ENCODE data around the gene IRS1. TPM values are rescaled to one million over a fixed set of nuclear protein-coding genes. Genes with fewer than 3 reads are reported as not detected.

IRS1 gene
- total RNA-seq, 1 experiment from 2014 or later, result 15.0 TPM

GRCh38 chr2:226738821-226739544 is 60.6 kb downstream of the IRS1 start:
- Histone ChIP-seq H2AFZ (ENCODE audit: low read length) (no peak overlapping the region), H3K4me1 (ENCODE audit: insufficient read depth, low read length) (peaks cover 8% of the 10 kb centered on the region), H3K9me3 (ENCODE audit: control insufficient read depth, low read depth, low read length) (no peaks in the 10 kb centered on the region), H3K56ac (ENCODE audit: insufficient read length, low read depth, low read length) (no peak overlapping the region), H4K20me1 (ENCODE audit: control insufficient read depth, insufficient read depth, insufficient read length) (no peaks in the 10 kb centered on the region), H4K8ac (replicated peaks; ENCODE audit: insufficient read length, low read depth, low read length) (no peak overlapping the region), H3T11ph (ENCODE audit: low read length) (no peak overlapping the region), H3K27ac (ENCODE audit: insufficient read length, low read depth, low read length) (peak overlapping the region; percentile 43), H3K27me3 (ENCODE audit: insufficient read depth, low read length) (no peaks in the 10 kb centered on the region), H3K23ac (ENCODE audit: insufficient read length, low read depth, low read length) (no peak overlapping the region), H2BK15ac (ENCODE audit: low read depth, low read length) (no peak overlapping the region), H2BK20ac (ENCODE audit: low read depth, low read length, poor library complexity, severe bottlenecking) (no peak overlapping the region), H3K79me2 (ENCODE audit: insufficient read depth, low read length) (no peaks in the 10 kb centered on the region), H2BK120ac (ENCODE audit: low read depth, low read length, poor library complexity, severe bottlenecking) (no peak overlapping the region), H2BK5ac (ENCODE audit: insufficient read length, low read length) (no peak overlapping the region), H4K5ac (ENCODE audit: insufficient read length, low read depth, low read length) (no peak overlapping the region), H3K79me1 (ENCODE audit: insufficient read depth, low read depth, low read length, poor library complexity, severe bottlenecking) (peaks cover 5% of the 10 kb centered on the region), H2BK12ac (ENCODE audit: insufficient read length, low read depth, low read length) (no peak overlapping the region), H3K23me2 (ENCODE audit: insufficient read length, low read depth, low read length, poor library complexity, severe bottlenecking) (no peaks in the 10 kb centered on the region), H2AK5ac (ENCODE audit: insufficient read length, low read length) (no peak overlapping the region), H3K4me2 (ENCODE audit: insufficient read depth, insufficient read length, low read length) (no peak overlapping the region), H3K9ac (ENCODE audit: extremely low read depth, insufficient read length, low read length) (no peak overlapping the region), H3K18ac (ENCODE audit: insufficient read length, low read depth, low read length) (no peak overlapping the region), H3K4ac (ENCODE audit: low read depth, low read length) (no peak overlapping the region), H4K91ac (ENCODE audit: insufficient read length, low read depth, low read length) (no peak overlapping the region), H3K14ac (ENCODE audit: insufficient read depth, low read length) (no peak overlapping the region)
- H3K4me1 Mint-ChIP-seq, result peaks cover 16 to 23% of the 10 kb centered on the region in 2 experiments
- no peaks in the 10 kb centered on the region for H3K27me3 Mint-ChIP-seq (ENCODE audit: low read depth)
- peaks cover 0 to 9% (median 5%) of the 10 kb centered on the region in 3 experiments; a peak in 6 of 7 replicates for H3K36me3 Mint-ChIP-seq (ENCODE audit: insufficient read depth in 1 of 3, low read depth in 3 of 3)
- H3K27ac Mint-ChIP-seq, result no peak overlapping the region
- no peak for TF ChIP-seq CTCF (conservative IDR thresholded peaks at IDR 0.05)
- no peak overlapping the region for H3K4me3 Mint-ChIP-seq
- whole genome bisulfite sequencing (ENCODE audit: extremely low coverage, insufficient read length, low lambda C conversion rate), result no CpG with 5 or more reads among the region's 6 CpGs
- no peaks in the 10 kb centered on the region for H3K9me3 Mint-ChIP-seq
- no peak for DNase-seq

All from H9 (cell line).